HCT116 (cell line): Measurements from ENCODE around the gene CHRNG. TPM values are rescaled to one million over a fixed set of nuclear protein-coding genes. Genes with fewer than 3 reads are reported as not detected.

Experiments used
- ATAC-seq: fragments of 200-7000 bp; cut with Tn5 transposase; 2 replicates; pipeline ENCODE4 v1.9.1; 2020; ENCODE audit warnings: mild to moderate bottlenecking, moderate library complexity
- BruUV-seq: library from RNA; stranded (reverse); fragments of 400-500 nt; replicated peaks from 2 replicates; lab custom pipeline; 2021; lab: Mats Ljungman, UMichigan
- CTCF ChIA-PET: fragments of 300-600 bp; sonication (Branson Sonifier 250); formaldehyde crosslinking; loops from one replicate; lab custom pipeline; 2021; ENCODE audit warnings: antibody characterized with exemption; lab: Charles Lee
- POLR2A ChIA-PET: fragments of 300-600, 350-600 bp; sonication (Branson Sonifier 250); formaldehyde crosslinking; loops from one replicate; lab custom pipeline; 2021; ENCODE audit warnings: antibody characterized with exemption; lab: Charles Lee
- RAD21 ChIA-PET, 2 experiments: fragments of 300-600 bp; sonication (Branson Sonifier 250); formaldehyde crosslinking; loops; one replicate each; lab custom pipeline; 2023; ENCODE audit warnings: low total read pairs in 2 of 2; ENCODE audit not compliant: uncharacterized antibody in 2 of 2, unreplicated experiment in 2 of 2, low non-redundant PET in 1 of 2; lab: Charles Lee
- DNase-seq: peaks from one replicate; pipeline ENCODE4 v3.0.0-alpha.2; 2010; ENCODE audit warnings: low read depth, low spot score
- H2AFZ ChIP-seq: fragments of 200-600 bp; shearing (Covaris generic), sonication (generic); 2 replicates; pipeline ENCODE4 v1.6.1; 2017; ENCODE audit warnings: low read depth, mixed run types, mixed read lengths, antibody characterized with exemption, low read length; ENCODE audit not compliant: poor library complexity, severe bottlenecking
- H3K27ac ChIP-seq: 2 replicates; pipeline ENCODE4 v1.5.1; 2012; ENCODE audit warnings: low read depth, low read length
- H3K27me3 ChIP-seq: fragments of 200-600 bp; sonication (generic); 2 replicates; pipeline ENCODE4 v1.6.1; 2016; ENCODE audit warnings: mixed run types, low read length, mixed read lengths; ENCODE audit not compliant: insufficient read depth
- H3K36me3 ChIP-seq, 2 experiments: fragments of 200-500 bp in 1 of 2; fragments of 200-600 bp in 1 of 2; sonication (Bioruptor generic) in 1 of 2; sonication (generic) in 1 of 2; 2 replicates each; pipeline versions ENCODE4 v1.5.1 to v1.6.1; 2014 to 2016; ENCODE audit warnings: low read length in 2 of 2, inconsistent platforms in 1 of 2, mixed read lengths in 1 of 2, mixed run types in 1 of 2; ENCODE audit not compliant: insufficient read depth in 2 of 2, control insufficient read depth in 1 of 2
- H3K4me1 ChIP-seq, 2 experiments: fragments of 200-600 bp in 1 of 2; sonication (generic) in 1 of 2; 2 replicates each; pipeline versions ENCODE4 v1.5.1 to v1.6.1; 2012 to 2017; ENCODE audit warnings: low read length in 2 of 2, inconsistent platforms in 1 of 2, mild to moderate bottlenecking in 1 of 2, mixed read lengths in 1 of 2, mixed run types in 1 of 2, moderate library complexity in 1 of 2; ENCODE audit not compliant: insufficient read depth in 2 of 2, control insufficient read depth in 1 of 2
- H3K4me2 ChIP-seq: fragments of 200-600 bp; sonication (generic); 2 replicates; pipeline ENCODE4 v1.6.1; 2017; ENCODE audit warnings: mixed run types, low read length, mixed read lengths
- H3K4me3 ChIP-seq, 2 experiments: fragments of 200-600 bp in 1 of 2; sonication (generic) in 1 of 2; replicated peaks in 1 of 2; 2 replicates each; pipeline ENCODE4 v1.5.1; 2011 to 2016; ENCODE audit warnings: low read length in 2 of 2, control low read depth in 1 of 2, low read depth in 1 of 2, mild to moderate bottlenecking in 1 of 2, mixed read lengths in 1 of 2, mixed run types in 1 of 2
- H3K79me2 ChIP-seq: fragments of 200-600 bp; sonication (generic); 2 replicates; pipeline ENCODE4 v1.6.1; 2017; ENCODE audit warnings: mild to moderate bottlenecking, mixed run types, low read length, moderate library complexity, mixed read lengths; ENCODE audit not compliant: insufficient read depth
- H3K9ac ChIP-seq: fragments of 200-600 bp; sonication (generic); 2 replicates; pipeline ENCODE4 v1.6.1; 2016; ENCODE audit warnings: low read length, mixed read lengths
- H3K9me2 ChIP-seq: fragments of 200-600 bp; sonication (generic), shearing (Covaris generic); 2 replicates; pipeline ENCODE4 v1.6.1; 2017; ENCODE audit warnings: mixed run types, mild to moderate bottlenecking, moderate library complexity; ENCODE audit not compliant: insufficient read depth
- H3K9me3 ChIP-seq, 2 experiments: fragments of 200-500 bp in 1 of 2; fragments of 200-600 bp in 1 of 2; sonication (Bioruptor generic) in 1 of 2; sonication (generic) in 1 of 2; 2 replicates each; pipeline ENCODE4 v1.6.1; 2014 to 2017; ENCODE audit warnings: low read length in 2 of 2, mixed read lengths in 2 of 2, inconsistent platforms in 1 of 2, low read depth in 1 of 2, mild to moderate bottlenecking in 1 of 2, mixed run types in 1 of 2, moderate library complexity in 1 of 2; ENCODE audit not compliant: control insufficient read depth in 1 of 2, insufficient read depth in 1 of 2
- H4K20me1 ChIP-seq: fragments of 200-600 bp; sonication (generic), shearing (Covaris generic); 2 replicates; pipeline ENCODE4 v1.6.1; 2017; ENCODE audit warnings: mixed run types, mild to moderate bottlenecking, moderate library complexity; ENCODE audit not compliant: insufficient read depth
- ATF3 ChIP-seq: IDR thresholded peaks from 2 replicates; pipeline ENCODE4 v1.6.1; 2012
- CEBPB ChIP-seq: IDR thresholded peaks from 2 replicates; pipeline ENCODE4 v1.6.1; 2012; ENCODE audit warnings: low read depth
- CTCF ChIP-seq, 3 experiments: fragments of 200-600 bp in 1 of 3; sonication (generic) in 1 of 3; IDR thresholded peaks in 2 of 3; conservative IDR thresholded peaks in 1 of 3; 2 replicates each; pipeline ENCODE4 v1.5.1; 2012 to 2017; ENCODE audit warnings: low read depth in 2 of 3, low read length in 2 of 3, antibody characterized with exemption in 1 of 3, borderline replicate concordance in 1 of 3, control low read depth in 1 of 3, mild to moderate bottlenecking in 1 of 3, mixed read lengths in 1 of 3, mixed run types in 1 of 3, moderate library complexity in 1 of 3; ENCODE audit not compliant: insufficient read depth in 1 of 3
- EZH2 ChIP-seq: fragments of 200-600 bp; sonication (generic); IDR thresholded peaks from 2 replicates; pipeline ENCODE4 v1.6.1; 2017; ENCODE audit warnings: antibody characterized with exemption, mixed run types
- EZH2phosphoT487 ChIP-seq: fragments of 200-600 bp; IDR thresholded peaks from 2 replicates; pipeline ENCODE4 v1.6.1; 2018; ENCODE audit warnings: antibody characterized with exemption, borderline replicate concordance
- FOSL1 ChIP-seq: IDR thresholded peaks from 2 replicates; pipeline ENCODE4 v1.6.1; 2012; ENCODE audit warnings: low read depth
- JUND ChIP-seq: IDR thresholded peaks from 2 replicates; pipeline ENCODE4 v1.6.1; 2012
- POLR2A ChIP-seq: IDR thresholded peaks from 2 replicates; pipeline ENCODE4 v1.7.0; 2011; ENCODE audit warnings: borderline replicate concordance; ENCODE audit not compliant: insufficient read depth, insufficient read length; ENCODE audit errors: extremely low read depth
- POLR2AphosphoS5 ChIP-seq: IDR thresholded peaks from 2 replicates; pipeline ENCODE4 v1.6.1; 2011; ENCODE audit warnings: mild to moderate bottlenecking, low read depth, low read length, moderate library complexity
- RAD21 ChIP-seq: IDR thresholded peaks from 2 replicates; pipeline ENCODE4 v1.6.1; 2012; ENCODE audit warnings: low read depth, mild to moderate bottlenecking
- SIN3A ChIP-seq: IDR thresholded peaks from 2 replicates; pipeline ENCODE4 v1.6.1; 2012; ENCODE audit warnings: low read depth
- SP1 ChIP-seq: IDR thresholded peaks from 2 replicates; pipeline ENCODE4 v1.6.1; 2012; ENCODE audit warnings: low read depth
- SRF ChIP-seq: IDR thresholded peaks from 2 replicates; pipeline ENCODE4 v1.6.1; 2012; ENCODE audit warnings: low read depth
- TCF7L2 ChIP-seq: IDR thresholded peaks from 2 replicates; pipeline ENCODE4 v1.7.0; 2011; ENCODE audit warnings: borderline replicate concordance, inconsistent platforms; ENCODE audit not compliant: insufficient read depth, insufficient read length; ENCODE audit errors: extremely low read depth
- YY1 ChIP-seq: IDR thresholded peaks from 2 replicates; pipeline ENCODE4 v1.6.1; 2011; ENCODE audit warnings: low read length, low read depth, moderate library complexity, mild to moderate bottlenecking; ENCODE audit not compliant: insufficient replicate concordance; ENCODE audit errors: extremely low read depth
- ZBTB33 ChIP-seq: IDR thresholded peaks from 2 replicates; pipeline ENCODE4 v1.6.1; 2011; ENCODE audit warnings: mild to moderate bottlenecking, low read length, moderate library complexity; ENCODE audit not compliant: insufficient replicate concordance; ENCODE audit errors: extremely low read depth
- ZNF274 ChIP-seq: fragments of 200-500 bp; sonication (Bioruptor generic); IDR thresholded peaks from 2 replicates; pipeline ENCODE4 v1.6.1; 2014; ENCODE audit warnings: mild to moderate bottlenecking, low read depth, low read length, inconsistent platforms
- intact Hi-C: fragments of 100-400 bp; cut with micrococcal nuclease; formaldehyde crosslinking; loops from 2 replicates; pipeline ENCODE4 v1.10.0; 2022
- total RNA-seq: library from RNA; stranded (reverse); gene quantifications from one replicate; pipeline ENCODE4 v1.2.1, GENCODE V29; 2021; ENCODE audit not compliant: unreplicated experiment

The CHRNG gene
- total RNA-seq, 1 experiment from 2014 or later = not detected

GRCh38 chr2:232556426-232556825 is 16.9 kb downstream of the CHRNG start:
- ChIA-PET CTCF (no interaction called here), RAD21 (no interaction called here), POLR2A (no interaction called here)
- Histone ChIP-seq H3K4me1 (peaks cover 5% of the 10 kb centered on the region in 2 experiments; a peak in 2 of 4 replicates), H3K4me2 (no peak overlapping the region), H2AFZ (no peak overlapping the region), H3K27ac (no peak overlapping the region), H4K20me1 (no peaks in the 10 kb centered on the region; the same call in 1 of the 2 replicates), H3K9me2 (no peaks in the 10 kb centered on the region), H3K27me3 (no peaks in the 10 kb centered on the region), H3K79me2 (peaks cover 65% of the 10 kb centered on the region), H3K9me3 (no peaks in the 10 kb centered on the region), H3K36me3 (peaks cover 26 to 37% of the 10 kb centered on the region in 2 experiments; a peak in 2 of 4 replicates), H3K4me3 (no peak overlapping the region), H3K9ac (no peak overlapping the region)
- no TSS peak for BruUV-seq
- no peak for DNase-seq
- no peak for ATAC-seq
- intact Hi-C loops = no loop called here
- TF ChIP-seq POLR2AphosphoS5 (no peak), EZH2phosphoT487 (no peak), ATF3 (no peak), ZNF274 (no peak), RAD21 (no peak), POLR2A (no peak), JUND (no peak), SP1 (no peak), FOSL1 (no peak), CTCF (IDR thresholded peaks at IDR 0.05 in 2 of 3, conservative IDR thresholded peaks at IDR 0.05 in 1 of 3; ENCODE audit: borderline replicate concordance in 1 of 3, insufficient read depth in 1 of 3, low read depth in 2 of 3, low read length in 2 of 3) (no peak), EZH2 (no peak), CEBPB (no peak), SIN3A (no peak), TCF7L2 (no peak), SRF (no peak), YY1 (no peak), ZBTB33 (no peak)
